ENCODE measurements around the gene FOXP1. TPM values are rescaled to one million over a fixed set of nuclear protein-coding genes. Genes with fewer than 3 reads are reported as not detected.

FOXP1 gene
- polyA plus RNA-seq, 1 donor from 2014 or later = 5.6 TPM

GRCh38 chr3:71078199-71078598 is 505.3 kb downstream of the FOXP1 start:
- no peaks in the 10 kb centered on the region for H3K9me3 ChIP-seq (ENCODE audit: low read length)
- TF ChIP-seq EZH2 (IDR thresholded peaks at IDR 0.05; ENCODE audit: borderline replicate concordance, insufficient read depth, low read length, poor library complexity, severe bottlenecking) = no peak
- no peak for TF ChIP-seq SMC3 (conservative IDR thresholded peaks at IDR 0.05; ENCODE audit: poor library complexity)
- TF ChIP-seq RAD21 (conservative IDR thresholded peaks at IDR 0.05) = no peak
- TF ChIP-seq EP300 (conservative IDR thresholded peaks at IDR 0.05; ENCODE audit: poor library complexity, severe bottlenecking) = no peak
- TF ChIP-seq REST (IDR thresholded peaks at IDR 0.05; ENCODE audit: borderline replicate concordance) = no peak
- no peak for TF ChIP-seq CTCF (IDR thresholded peaks at IDR 0.05; ENCODE audit: poor library complexity, severe bottlenecking)
- TF ChIP-seq TAF1 (IDR thresholded peaks at IDR 0.05; ENCODE audit: low read depth) = no peak
- TF ChIP-seq POLR2AphosphoS5 (IDR thresholded peaks at IDR 0.05) = no peak
- no peak for TF ChIP-seq MXI1 (conservative IDR thresholded peaks at IDR 0.05; ENCODE audit: poor library complexity, severe bottlenecking)
- no peak overlapping the region for H3K4me3 ChIP-seq (ENCODE audit: low read length)
- H3F3A ChIP-seq (ENCODE audit: insufficient read depth, low read length, poor library complexity, severe bottlenecking) = no peaks in the 10 kb centered on the region
- no peak overlapping the region for H3K27ac ChIP-seq (ENCODE audit: low read length)
- no peaks in the 10 kb centered on the region for H3K9me2 ChIP-seq (ENCODE audit: insufficient read depth, low read length)
- H3K27me3 ChIP-seq (ENCODE audit: insufficient read depth, low read depth, low read length) = no peaks in the 10 kb centered on the region
- no peaks in the 10 kb centered on the region for H3K36me3 ChIP-seq (ENCODE audit: insufficient read depth, low read length)
- no peaks in the 10 kb centered on the region for H4K20me1 ChIP-seq (ENCODE audit: insufficient read depth)
- no peak overlapping the region for H3K4me2 ChIP-seq (ENCODE audit: low read length)
- no peaks in the 10 kb centered on the region for H3K79me2 ChIP-seq (replicated peaks; ENCODE audit: insufficient read depth, low read length)
- H3K9ac ChIP-seq (ENCODE audit: low read length) = no peak overlapping the region
- no peak overlapping the region for H2AFZ ChIP-seq (ENCODE audit: low read depth, low read length)

GRCh38 chr3:71077070-71077469 is 506.5 kb downstream of the FOXP1 start:
- Histone ChIP-seq H3K9ac (ENCODE audit: low read length) (no peak overlapping the region), H3K9me2 (ENCODE audit: insufficient read depth, low read length) (no peaks in the 10 kb centered on the region), H3K4me2 (ENCODE audit: low read length) (no peak overlapping the region), H3K27me3 (ENCODE audit: insufficient read depth, low read depth, low read length) (no peaks in the 10 kb centered on the region), H3K4me3 (ENCODE audit: low read length) (no peak overlapping the region), H2AFZ (ENCODE audit: low read depth, low read length) (no peak overlapping the region), H3K9me3 (ENCODE audit: low read length) (no peaks in the 10 kb centered on the region), H3K79me2 (replicated peaks; ENCODE audit: insufficient read depth, low read length) (no peaks in the 10 kb centered on the region), H3K27ac (ENCODE audit: low read length) (no peak overlapping the region), H3F3A (ENCODE audit: insufficient read depth, low read length, poor library complexity, severe bottlenecking) (no peaks in the 10 kb centered on the region), H3K36me3 (ENCODE audit: insufficient read depth, low read length) (no peaks in the 10 kb centered on the region), H4K20me1 (ENCODE audit: insufficient read depth) (no peaks in the 10 kb centered on the region)
- TF ChIP-seq EP300 (conservative IDR thresholded peaks at IDR 0.05; ENCODE audit: poor library complexity, severe bottlenecking) = no peak
- no peak for TF ChIP-seq RAD21 (conservative IDR thresholded peaks at IDR 0.05)
